Astrocyte (in vitro differentiated cells and primary cell): ENCODE data around the gene ACADL. TPM values are rescaled to one million over a fixed set of nuclear protein-coding genes. Genes with fewer than 3 reads are reported as not detected.
"Not testable (repeated sequence)": the region's sequence is repeated elsewhere in the genome, so short reads cannot be mapped to it uniquely, and the experiment has no call there.

Experiments used
- DNase-seq: peaks from one replicate; pipeline ENCODE4 v3.0.0-alpha.2; 2010; ENCODE audit warnings: low read depth
- FAIRE-seq: peaks from 2 replicates; lab custom pipeline; 2011; peaks lifted over from hg19 to GRCh38; lab: Jason Lieb, UNC
- H2AFZ ChIP-seq: 2 replicates; pipeline ENCODE4 v1.6.0; 2012; ENCODE audit warnings: low read depth, low read length, inconsistent platforms
- H3K27ac ChIP-seq: 2 replicates; pipeline ENCODE4 v1.5.1; 2011; ENCODE audit warnings: low read depth, low read length, inconsistent platforms
- H3K27me3 ChIP-seq: 2 replicates; pipeline ENCODE4 v1.6.0; 2011; ENCODE audit warnings: low read length, inconsistent platforms; ENCODE audit not compliant: insufficient read depth
- H3K36me3 ChIP-seq: 2 replicates; pipeline ENCODE4 v1.5.1; 2011; ENCODE audit warnings: low read length, inconsistent platforms; ENCODE audit not compliant: insufficient read depth
- H3K4me1 ChIP-seq: 2 replicates; pipeline ENCODE4 v1.5.1; 2011; ENCODE audit warnings: low read length, inconsistent platforms; ENCODE audit not compliant: insufficient read depth
- H3K4me2 ChIP-seq: 2 replicates; pipeline ENCODE4 v1.6.0; 2012; ENCODE audit warnings: low read length, inconsistent platforms
- H3K4me3 ChIP-seq: 2 replicates; pipeline ENCODE4 v1.5.1; 2011; ENCODE audit warnings: low read depth, mild to moderate bottlenecking, low read length, inconsistent platforms; ENCODE audit not compliant: insufficient read depth
- H3K79me2 ChIP-seq: 2 replicates; pipeline ENCODE4 v1.6.0; 2012; ENCODE audit warnings: mild to moderate bottlenecking, low read length, inconsistent platforms; ENCODE audit not compliant: insufficient read depth
- H3K9ac ChIP-seq: 2 replicates; pipeline ENCODE4 v1.6.0; 2012; ENCODE audit warnings: mild to moderate bottlenecking, low read length, inconsistent platforms
- H3K9me3 ChIP-seq: 2 replicates; pipeline ENCODE4 v1.5.1; 2012; ENCODE audit warnings: low read depth, mild to moderate bottlenecking, low read length, inconsistent platforms; ENCODE audit not compliant: insufficient read depth
- H4K20me1 ChIP-seq: 2 replicates; pipeline ENCODE4 v1.6.0; 2012; ENCODE audit warnings: low read length, inconsistent platforms; ENCODE audit not compliant: insufficient read depth
- H3K27ac Mint-ChIP-seq: one replicate; pipeline ENCODE4 v1.8.0; 2021; ENCODE audit warnings: mild to moderate bottlenecking, mixed read lengths; ENCODE audit not compliant: unreplicated experiment
- H3K27me3 Mint-ChIP-seq: one replicate; pipeline ENCODE4 v1.8.0; 2021; ENCODE audit warnings: low read depth, mixed read lengths; ENCODE audit not compliant: unreplicated experiment
- H3K36me3 Mint-ChIP-seq: one replicate; pipeline ENCODE4 v1.8.0; 2021; ENCODE audit warnings: low read depth, mixed read lengths; ENCODE audit not compliant: unreplicated experiment
- H3K4me1 Mint-ChIP-seq: one replicate; pipeline ENCODE4 v1.8.0; 2021; ENCODE audit warnings: low read depth, mixed read lengths; ENCODE audit not compliant: unreplicated experiment
- H3K4me3 Mint-ChIP-seq: one replicate; pipeline ENCODE4 v1.8.0; 2021; ENCODE audit warnings: mild to moderate bottlenecking, moderate library complexity, mixed read lengths; ENCODE audit not compliant: unreplicated experiment
- H3K9me3 Mint-ChIP-seq: one replicate; pipeline ENCODE4 v1.8.0; 2021; ENCODE audit warnings: mild to moderate bottlenecking, mixed read lengths; ENCODE audit not compliant: unreplicated experiment
- EZH2 ChIP-seq: IDR thresholded peaks from 2 replicates; pipeline ENCODE4 v1.6.1; 2012; ENCODE audit warnings: mild to moderate bottlenecking, low read length, inconsistent platforms; ENCODE audit not compliant: insufficient read depth
- total RNA-seq: library from RNA; stranded (reverse); gene quantifications from 2 replicates; pipeline ENCODE4 v1.2.1, GENCODE V29; 2021
- TF ChIP-seq, protein P1 (sequence below): IDR thresholded peaks from 2 replicates; pipeline ENCODE4 v1.5.1; 2011; ENCODE audit warnings: low read depth, mild to moderate bottlenecking, inconsistent platforms, low read length, moderate library complexity; ENCODE audit not compliant: insufficient read depth

The ACADL gene
- total RNA-seq, 1 donor from 2014 or later, result 1.9 TPM

DNA sequence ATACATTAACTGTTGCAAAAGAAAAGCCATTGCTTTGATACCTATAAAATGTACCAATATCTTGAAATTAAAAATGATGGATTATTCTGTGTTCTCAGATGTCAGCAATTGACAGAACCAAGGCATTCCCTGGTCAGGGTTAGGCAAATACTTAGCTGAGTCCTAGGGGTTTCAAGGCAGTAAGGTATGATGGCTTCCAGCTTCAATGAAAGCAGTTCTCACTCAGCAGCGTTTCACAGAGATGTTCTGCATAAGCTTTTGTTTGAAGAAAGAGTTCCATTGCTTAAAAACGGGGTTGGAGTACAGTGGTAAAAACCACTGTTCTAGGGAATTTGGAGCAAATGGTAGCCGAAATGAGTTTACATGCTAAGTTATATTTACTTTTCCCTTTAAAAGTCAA lies 37.1 kb downstream of the ACADL start:
- FAIRE-seq (no peak), DNase-seq (no peak)
- H3K4me1 Mint-ChIP-seq, result no peaks in the 10 kb centered on the region
- H3K4me3 ChIP-seq, result no peak overlapping the region
- no peaks in the 10 kb centered on the region for H3K27me3 Mint-ChIP-seq
- H3K79me2 ChIP-seq, result no peaks in the 10 kb centered on the region
- H3K4me3 Mint-ChIP-seq, result no peak overlapping the region
- no peak overlapping the region for H3K27ac Mint-ChIP-seq
- H3K9me3 Mint-ChIP-seq, result peaks cover 19% of the 10 kb centered on the region
- H3K9ac ChIP-seq, result no peak overlapping the region
- TF ChIP-seq, protein P1, sequence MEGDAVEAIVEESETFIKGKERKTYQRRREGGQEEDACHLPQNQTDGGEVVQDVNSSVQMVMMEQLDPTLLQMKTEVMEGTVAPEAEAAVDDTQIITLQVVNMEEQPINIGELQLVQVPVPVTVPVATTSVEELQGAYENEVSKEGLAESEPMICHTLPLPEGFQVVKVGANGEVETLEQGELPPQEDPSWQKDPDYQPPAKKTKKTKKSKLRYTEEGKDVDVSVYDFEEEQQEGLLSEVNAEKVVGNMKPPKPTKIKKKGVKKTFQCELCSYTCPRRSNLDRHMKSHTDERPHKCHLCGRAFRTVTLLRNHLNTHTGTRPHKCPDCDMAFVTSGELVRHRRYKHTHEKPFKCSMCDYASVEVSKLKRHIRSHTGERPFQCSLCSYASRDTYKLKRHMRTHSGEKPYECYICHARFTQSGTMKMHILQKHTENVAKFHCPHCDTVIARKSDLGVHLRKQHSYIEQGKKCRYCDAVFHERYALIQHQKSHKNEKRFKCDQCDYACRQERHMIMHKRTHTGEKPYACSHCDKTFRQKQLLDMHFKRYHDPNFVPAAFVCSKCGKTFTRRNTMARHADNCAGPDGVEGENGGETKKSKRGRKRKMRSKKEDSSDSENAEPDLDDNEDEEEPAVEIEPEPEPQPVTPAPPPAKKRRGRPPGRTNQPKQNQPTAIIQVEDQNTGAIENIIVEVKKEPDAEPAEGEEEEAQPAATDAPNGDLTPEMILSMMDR, result no peak
- no peak for TF ChIP-seq EZH2
- H3K4me1 ChIP-seq, result no peaks in the 10 kb centered on the region
- no peak overlapping the region for H3K27ac ChIP-seq
- no peak overlapping the region for H2AFZ ChIP-seq
- peaks cover 3% of the 10 kb centered on the region for H3K36me3 Mint-ChIP-seq
- H3K9me3 ChIP-seq, result no peaks in the 10 kb centered on the region
- no peaks in the 10 kb centered on the region for H4K20me1 ChIP-seq
- H3K27me3 ChIP-seq, result no peaks in the 10 kb centered on the region
- H3K4me2 ChIP-seq, result no peak overlapping the region
- H3K36me3 ChIP-seq, result no peaks in the 10 kb centered on the region

DNA sequence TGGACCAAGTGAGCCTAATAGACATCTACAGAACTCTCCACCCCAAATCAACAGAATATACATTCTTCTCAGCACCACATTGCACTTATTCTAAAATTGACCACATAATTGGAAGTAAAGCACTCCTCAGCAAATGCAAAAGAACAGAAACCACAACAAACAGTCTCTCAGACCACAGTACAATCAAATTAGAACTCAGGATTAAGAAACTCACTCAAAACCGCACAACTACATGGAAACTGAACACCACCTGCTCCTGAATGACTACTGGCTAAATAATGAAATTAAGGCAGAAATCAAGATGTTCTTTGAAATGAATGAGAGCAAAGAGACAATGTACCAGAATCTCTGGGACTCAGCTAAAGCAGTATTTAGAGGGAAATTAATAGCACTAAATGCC lies 41.3 kb downstream of the ACADL start:
- H3K4me3 Mint-ChIP-seq, H3K4me2 ChIP-seq, H3K36me3 Mint-ChIP-seq, H3K4me1 Mint-ChIP-seq, H3K4me3 ChIP-seq, H3K27ac ChIP-seq, FAIRE-seq, H3K9ac ChIP-seq, H3K79me2 ChIP-seq, DNase-seq, H3K9me3 ChIP-seq, H2AFZ ChIP-seq, H3K27ac Mint-ChIP-seq, H3K27me3 Mint-ChIP-seq, H3K4me1 ChIP-seq, H4K20me1 ChIP-seq, H3K27me3 ChIP-seq, H3K36me3 ChIP-seq: not testable (repeated sequence)
- H3K9me3 Mint-ChIP-seq, result peaks cover 19% of the 10 kb centered on the region

DNA sequence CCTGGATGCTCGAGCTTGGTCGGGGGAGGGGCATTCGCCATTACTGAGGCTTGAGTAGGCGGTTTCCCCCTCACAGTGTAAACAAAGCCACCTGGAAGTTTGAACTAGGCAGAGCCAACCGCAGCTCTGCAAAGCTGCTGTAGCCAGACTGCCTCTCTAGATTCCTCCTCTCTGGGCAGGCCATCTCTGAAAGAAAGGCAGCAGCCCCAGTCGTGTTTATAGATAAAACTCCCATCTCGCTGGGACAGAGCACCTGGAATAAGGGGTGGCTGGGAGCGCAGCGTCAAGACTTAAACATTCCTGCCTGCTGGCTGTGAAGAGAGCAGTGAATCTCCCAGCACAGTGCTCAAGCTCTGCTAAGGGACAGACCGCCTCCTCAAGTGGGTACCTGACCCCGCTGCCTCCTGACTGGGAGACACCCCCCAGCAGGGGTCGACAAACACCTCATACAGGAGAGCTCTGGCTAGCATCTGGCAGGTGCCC lies 43.6 kb downstream of the ACADL start:
- not testable (repeated sequence) for H3K27ac ChIP-seq, H3K4me1 Mint-ChIP-seq, H3K27ac Mint-ChIP-seq, H3K79me2 ChIP-seq, FAIRE-seq, H3K9me3 ChIP-seq, H3K27me3 Mint-ChIP-seq, H3K4me3 ChIP-seq, H3K4me1 ChIP-seq, H3K27me3 ChIP-seq, H3K36me3 Mint-ChIP-seq, H3K4me2 ChIP-seq, DNase-seq, H4K20me1 ChIP-seq, H3K9ac ChIP-seq, H2AFZ ChIP-seq, H3K4me3 Mint-ChIP-seq, H3K36me3 ChIP-seq
- H3K9me3 Mint-ChIP-seq, result peaks cover 19% of the 10 kb centered on the region

DNA sequence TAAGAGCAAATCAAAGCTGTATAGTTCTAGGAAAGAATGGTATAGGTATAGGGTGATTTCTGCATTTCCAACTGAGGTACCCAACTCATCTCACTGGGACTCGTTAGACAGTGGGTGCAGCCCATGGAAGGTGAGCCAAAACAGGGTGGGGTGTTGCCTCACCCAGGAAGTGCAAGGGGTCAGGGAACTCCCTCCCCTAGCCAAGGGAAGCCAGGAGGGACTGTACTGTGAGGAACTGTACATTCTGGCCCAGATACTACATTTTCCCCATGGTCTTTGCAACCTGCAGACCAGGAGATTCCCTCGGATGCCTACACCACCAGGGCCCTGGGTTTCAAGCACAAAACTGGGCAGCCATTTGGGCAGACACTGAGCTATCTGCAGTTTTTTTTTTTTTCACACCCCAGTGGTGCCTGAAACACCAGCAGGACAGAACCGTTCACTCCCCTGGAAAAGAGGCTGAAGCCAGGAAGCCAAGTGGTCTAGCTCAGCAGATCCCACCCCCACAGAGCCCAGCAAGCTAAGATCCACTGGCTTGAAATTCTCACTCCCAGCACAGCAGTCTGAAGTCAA lies 44.1 kb downstream of the ACADL start:
- H3K27me3 ChIP-seq, H3K36me3 ChIP-seq, DNase-seq, H3K4me2 ChIP-seq, H4K20me1 ChIP-seq, H3K36me3 Mint-ChIP-seq, H3K79me2 ChIP-seq, H3K9ac ChIP-seq, H3K9me3 ChIP-seq, FAIRE-seq, H3K4me1 Mint-ChIP-seq, H3K27me3 Mint-ChIP-seq, H3K27ac Mint-ChIP-seq, H3K27ac ChIP-seq, H3K4me3 ChIP-seq, H3K4me1 ChIP-seq, H2AFZ ChIP-seq, H3K4me3 Mint-ChIP-seq: not testable (repeated sequence)
- peaks cover 16% of the 10 kb centered on the region for H3K9me3 Mint-ChIP-seq
